Esophagus muscularis mucosa (tissue), 3 donors: ENCODE measurements around the gene SRRM3.

ENCODE experiments used
- CTCF ChIP-seq, 3 experiments: fragments of 200-600 bp in 2 of 3; fragments of 450-650 bp in 1 of 3; sonication (generic) in 2 of 3; IDR thresholded peaks; one replicate each; pipeline ENCODE4 v1.5.1; 2017 to 2019; ENCODE audit warnings: antibody characterized with exemption in 3 of 3, mild to moderate bottlenecking in 2 of 3, moderate library complexity in 1 of 3
- POLR2A ChIP-seq: fragments of 450-650 bp; IDR thresholded peaks from one replicate; pipeline ENCODE4 v1.6.1; 2017; ENCODE audit warnings: antibody characterized with exemption, moderate library complexity, mild to moderate bottlenecking, low read depth
- POLR2AphosphoS5 ChIP-seq, 2 donors: sonication (generic); formaldehyde crosslinking; IDR thresholded peaks; one replicate each; pipeline ENCODE4 v1.6.1; 2017; ENCODE audit warnings: antibody characterized with exemption in 2 of 2

GRCh38 chr7:76211216-76211615, 9.5 kb downstream of the SRRM3 start:
- no peak for TF ChIP-seq CTCF (IDR thresholded peaks at IDR 0.05)
- TF ChIP-seq POLR2A: no peak
- no peak for TF ChIP-seq POLR2AphosphoS5 (IDR thresholded peaks at IDR 0.05)
